Neural crest cell (in vitro differentiated cells): ENCODE data around the gene ADAMTS17. TPM values are rescaled to one million over a fixed set of nuclear protein-coding genes. Genes with fewer than 3 reads are reported as not detected.
A peak's percentile ranks its signal among the peaks of the same experiment; 100 is the strongest.

Source experiments
- DNase-seq: peaks from one replicate; pipeline ENCODE4 v3.0.0; 2021; ENCODE audit warnings: low read depth, mixed read lengths, low spot score
- H3K27ac Mint-ChIP-seq: one replicate; pipeline ENCODE4 v1.8.0; 2021; ENCODE audit warnings: mild to moderate bottlenecking, mixed read lengths; ENCODE audit not compliant: unreplicated experiment
- H3K27me3 Mint-ChIP-seq: 2 replicates; pipeline ENCODE4 v1.8.0; 2021; ENCODE audit warnings: low read depth, mild to moderate bottlenecking, mixed read lengths
- H3K36me3 Mint-ChIP-seq: 2 replicates; pipeline ENCODE4 v1.8.0; 2021; ENCODE audit warnings: low read depth, mild to moderate bottlenecking, mixed read lengths
- H3K4me1 Mint-ChIP-seq: 2 replicates; pipeline ENCODE4 v1.8.0; 2021; ENCODE audit warnings: mixed read lengths
- H3K4me3 Mint-ChIP-seq: one replicate; pipeline ENCODE4 v1.8.0; 2021; ENCODE audit warnings: mild to moderate bottlenecking, mixed read lengths
- H3K9me3 Mint-ChIP-seq: 2 replicates; pipeline ENCODE4 v1.8.0; 2021; ENCODE audit warnings: mixed read lengths
- total RNA-seq: library from RNA; stranded (reverse); gene quantifications from 2 replicates; pipeline ENCODE4 v1.2.1, GENCODE V29; 2021
- TF ChIP-seq, protein P1 (sequence below): fragments of 200-600 bp; sonication (generic); conservative IDR thresholded peaks from 2 replicates; pipeline ENCODE4 v1.5.0; 2021; ENCODE audit warnings: antibody characterized with exemption, mild to moderate bottlenecking

The ADAMTS17 gene
- total RNA-seq, 1 donor from 2014 or later, result 2.3 TPM

GRCh38 chr15:99944131-99944530 is 397.6 kb downstream of the ADAMTS17 start:
- Mint-ChIP-seq H3K27me3 (peaks cover 7% of the 10 kb centered on the region), H3K4me3 (no peak overlapping the region), H3K27ac (no peak overlapping the region), H3K9me3 (peaks cover 17% of the 10 kb centered on the region), H3K36me3 (peaks cover 9% of the 10 kb centered on the region), H3K4me1 (no peaks in the 10 kb centered on the region)
- DNase-seq, result no peak
- TF ChIP-seq, protein P1, sequence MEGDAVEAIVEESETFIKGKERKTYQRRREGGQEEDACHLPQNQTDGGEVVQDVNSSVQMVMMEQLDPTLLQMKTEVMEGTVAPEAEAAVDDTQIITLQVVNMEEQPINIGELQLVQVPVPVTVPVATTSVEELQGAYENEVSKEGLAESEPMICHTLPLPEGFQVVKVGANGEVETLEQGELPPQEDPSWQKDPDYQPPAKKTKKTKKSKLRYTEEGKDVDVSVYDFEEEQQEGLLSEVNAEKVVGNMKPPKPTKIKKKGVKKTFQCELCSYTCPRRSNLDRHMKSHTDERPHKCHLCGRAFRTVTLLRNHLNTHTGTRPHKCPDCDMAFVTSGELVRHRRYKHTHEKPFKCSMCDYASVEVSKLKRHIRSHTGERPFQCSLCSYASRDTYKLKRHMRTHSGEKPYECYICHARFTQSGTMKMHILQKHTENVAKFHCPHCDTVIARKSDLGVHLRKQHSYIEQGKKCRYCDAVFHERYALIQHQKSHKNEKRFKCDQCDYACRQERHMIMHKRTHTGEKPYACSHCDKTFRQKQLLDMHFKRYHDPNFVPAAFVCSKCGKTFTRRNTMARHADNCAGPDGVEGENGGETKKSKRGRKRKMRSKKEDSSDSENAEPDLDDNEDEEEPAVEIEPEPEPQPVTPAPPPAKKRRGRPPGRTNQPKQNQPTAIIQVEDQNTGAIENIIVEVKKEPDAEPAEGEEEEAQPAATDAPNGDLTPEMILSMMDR, result no peak

DNA sequence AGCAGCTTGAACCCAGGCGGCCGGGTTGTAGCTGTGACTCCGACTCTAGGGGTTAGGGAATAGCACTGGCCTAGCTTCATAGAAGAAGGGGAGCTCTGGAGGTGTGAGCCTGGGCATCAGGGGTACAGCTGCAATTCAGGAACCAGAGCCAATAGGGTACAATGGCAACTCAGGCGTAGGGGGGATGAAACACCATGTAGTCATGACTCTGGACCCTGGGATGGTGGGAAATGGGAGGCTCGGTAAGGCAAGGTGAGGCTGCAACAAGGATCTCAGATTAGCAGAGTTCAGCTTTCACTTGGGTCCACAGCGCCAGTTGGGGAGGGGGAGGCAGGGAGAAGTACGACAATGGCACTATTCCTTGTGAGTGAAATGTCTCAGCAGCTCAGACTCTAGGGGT is 398.3 kb downstream of the ADAMTS17 start:
- no peak for DNase-seq
- H3K4me1 Mint-ChIP-seq, result no peaks in the 10 kb centered on the region
- H3K27me3 Mint-ChIP-seq, result peaks cover 7% of the 10 kb centered on the region
- no peak overlapping the region for H3K4me3 Mint-ChIP-seq
- peaks cover 15% of the 10 kb centered on the region for H3K9me3 Mint-ChIP-seq
- TF ChIP-seq, protein P1, result no peak
- peaks cover 7% of the 10 kb centered on the region for H3K36me3 Mint-ChIP-seq
- H3K27ac Mint-ChIP-seq, result no peak overlapping the region

DNA sequence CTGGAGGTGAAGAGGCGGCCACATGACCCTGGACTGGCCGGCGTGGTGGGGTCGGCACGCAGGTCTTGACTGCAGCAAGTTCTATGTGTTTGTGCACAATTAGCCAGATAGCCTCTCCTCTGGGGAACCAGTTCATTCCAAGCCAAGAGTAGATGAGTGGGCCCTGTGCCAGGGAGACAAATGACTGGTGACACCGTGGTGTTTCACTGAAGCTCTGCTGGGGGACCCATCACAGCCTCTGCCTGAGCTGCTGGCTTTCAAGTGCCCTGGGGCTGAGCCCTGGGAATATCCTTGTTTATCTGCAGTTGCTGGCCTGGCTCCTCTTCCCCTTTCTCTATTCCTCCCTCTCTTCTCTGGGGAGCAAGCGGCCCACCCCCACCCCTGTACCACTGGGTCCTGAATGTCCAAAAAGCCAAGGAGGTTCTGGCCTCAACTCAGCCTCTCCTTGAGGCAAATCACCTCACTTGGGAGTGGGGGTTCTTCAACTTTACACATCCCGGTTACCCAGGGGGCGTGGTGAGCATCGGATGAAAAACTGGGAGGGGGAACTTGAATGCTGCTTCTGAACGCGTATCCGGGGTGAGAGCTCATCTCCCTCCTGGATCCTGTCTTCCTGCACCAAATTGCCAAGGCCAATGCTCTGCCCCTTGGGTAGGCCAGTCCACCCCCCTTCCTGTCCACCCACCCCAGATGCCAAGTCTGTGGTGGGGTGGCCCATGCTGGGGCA is 408.9 kb downstream of the ADAMTS17 start:
- H3K36me3 Mint-ChIP-seq, result no peaks in the 10 kb centered on the region
- peaks cover 3% of the 10 kb centered on the region for H3K9me3 Mint-ChIP-seq
- no peak for DNase-seq
- no peak overlapping the region for H3K27ac Mint-ChIP-seq
- no peaks in the 10 kb centered on the region for H3K4me1 Mint-ChIP-seq
- H3K4me3 Mint-ChIP-seq, result no peak overlapping the region
- peaks cover 50% of the 10 kb centered on the region for H3K27me3 Mint-ChIP-seq
- TF ChIP-seq, protein P1, result no peak

DNA sequence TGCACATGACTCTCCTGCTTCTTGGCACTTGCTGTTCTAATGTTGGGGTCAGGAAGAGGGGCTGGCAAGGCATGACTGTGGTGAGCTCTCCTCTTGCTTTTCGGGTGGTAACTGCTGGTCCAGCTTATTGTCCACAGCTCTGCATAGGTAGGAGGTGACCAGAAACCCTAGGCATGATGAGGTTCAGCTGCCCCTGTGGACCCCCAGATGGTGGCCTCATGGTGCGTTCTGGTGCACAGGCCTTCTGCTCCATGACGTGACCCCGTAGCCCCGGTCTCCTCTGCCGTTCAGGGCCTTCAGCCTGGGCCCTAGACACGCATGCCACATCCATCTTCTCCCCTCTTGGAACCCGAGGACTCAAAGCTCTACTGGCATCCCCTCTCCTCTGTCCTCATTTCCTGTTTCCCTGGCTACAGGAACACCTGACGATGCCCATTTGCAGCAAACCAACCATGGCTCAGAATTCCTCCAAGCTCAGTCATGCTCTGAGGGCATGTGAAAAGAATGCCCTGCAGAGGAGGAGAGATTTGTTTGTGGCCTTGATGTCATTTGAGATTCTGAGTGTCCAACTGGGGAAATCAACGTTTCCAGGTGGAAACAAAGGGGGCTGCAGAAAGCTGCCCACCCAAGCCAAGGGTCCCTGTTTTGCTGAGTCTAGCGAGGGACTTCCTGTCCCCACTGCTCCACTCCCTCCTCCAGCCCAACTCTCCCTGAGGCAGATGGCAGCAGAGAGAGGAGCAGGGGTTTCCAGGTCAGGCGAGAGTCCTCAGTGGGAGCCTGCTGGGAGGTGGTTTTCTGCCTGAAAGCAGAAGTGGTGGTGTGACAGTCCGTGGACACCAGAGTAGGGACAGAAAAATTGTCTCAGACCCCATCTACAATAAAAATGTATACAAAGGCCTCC is 409.8 kb downstream of the ADAMTS17 start:
- no peak for DNase-seq
- H3K27me3 Mint-ChIP-seq, result peaks cover 50% of the 10 kb centered on the region
- no peaks in the 10 kb centered on the region for H3K4me1 Mint-ChIP-seq
- H3K36me3 Mint-ChIP-seq, result no peaks in the 10 kb centered on the region
- no peak overlapping the region for H3K27ac Mint-ChIP-seq
- TF ChIP-seq, protein P1, result no peak
- H3K4me3 Mint-ChIP-seq, result no peak overlapping the region
- peaks cover 3% of the 10 kb centered on the region for H3K9me3 Mint-ChIP-seq

- Mint-ChIP-seq H3K4me3 (peak overlapping the region; percentile 75), H3K27me3 (peaks cover 52% of the 10 kb centered on the region), H3K36me3 (no peaks in the 10 kb centered on the region), H3K4me1 (no peaks in the 10 kb centered on the region), H3K27ac (no peak overlapping the region), H3K9me3 (peaks cover 3% of the 10 kb centered on the region)
- no peak for DNase-seq
- TF ChIP-seq, protein P1, result no peak
Measured at GRCh38 chr15:99930696-99931095, 411.1 kb downstream of the ADAMTS17 start.
